GM10266 (cell line): ENCODE results near the gene EMC8.
"Not testable (repeated sequence)": the region's sequence is repeated elsewhere in the genome, so short reads cannot be mapped to it uniquely, and the experiment has no call there.

Source experiments
- DNase-seq: peaks from one replicate; pipeline ENCODE4 v3.0.0; 2012; ENCODE audit errors: extremely low spot score
- TF ChIP-seq, protein P1 (sequence below): IDR thresholded peaks from 2 replicates; pipeline ENCODE4 v1.5.1; 2012; ENCODE audit warnings: mild to moderate bottlenecking, low read depth; ENCODE audit not compliant: control insufficient read depth, insufficient read depth; ENCODE audit errors: missing control alignments

Gene EMC8

DNA sequence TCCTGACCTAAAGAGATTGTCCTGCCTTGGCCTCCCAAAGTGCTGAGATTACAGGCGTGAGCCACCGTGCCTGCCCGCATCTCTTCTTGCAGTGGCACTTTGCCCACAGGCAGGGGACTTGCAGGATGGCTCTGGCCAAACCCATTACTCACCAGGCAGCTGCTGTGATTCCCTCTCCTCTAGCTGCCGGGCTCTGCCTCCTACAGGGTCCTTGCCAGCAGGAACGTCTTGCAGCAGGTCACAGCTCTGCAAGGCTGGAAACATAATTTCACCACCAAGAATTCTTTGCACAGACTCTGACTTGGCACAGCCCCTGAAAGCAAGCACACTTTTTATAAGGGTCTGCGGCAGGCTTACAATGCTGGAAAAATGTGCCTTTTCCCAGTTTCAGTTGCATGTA is 20.4 kb upstream of the EMC8 start:
- TF ChIP-seq, protein P1, sequence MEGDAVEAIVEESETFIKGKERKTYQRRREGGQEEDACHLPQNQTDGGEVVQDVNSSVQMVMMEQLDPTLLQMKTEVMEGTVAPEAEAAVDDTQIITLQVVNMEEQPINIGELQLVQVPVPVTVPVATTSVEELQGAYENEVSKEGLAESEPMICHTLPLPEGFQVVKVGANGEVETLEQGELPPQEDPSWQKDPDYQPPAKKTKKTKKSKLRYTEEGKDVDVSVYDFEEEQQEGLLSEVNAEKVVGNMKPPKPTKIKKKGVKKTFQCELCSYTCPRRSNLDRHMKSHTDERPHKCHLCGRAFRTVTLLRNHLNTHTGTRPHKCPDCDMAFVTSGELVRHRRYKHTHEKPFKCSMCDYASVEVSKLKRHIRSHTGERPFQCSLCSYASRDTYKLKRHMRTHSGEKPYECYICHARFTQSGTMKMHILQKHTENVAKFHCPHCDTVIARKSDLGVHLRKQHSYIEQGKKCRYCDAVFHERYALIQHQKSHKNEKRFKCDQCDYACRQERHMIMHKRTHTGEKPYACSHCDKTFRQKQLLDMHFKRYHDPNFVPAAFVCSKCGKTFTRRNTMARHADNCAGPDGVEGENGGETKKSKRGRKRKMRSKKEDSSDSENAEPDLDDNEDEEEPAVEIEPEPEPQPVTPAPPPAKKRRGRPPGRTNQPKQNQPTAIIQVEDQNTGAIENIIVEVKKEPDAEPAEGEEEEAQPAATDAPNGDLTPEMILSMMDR = no peak
- no peak for DNase-seq

DNA sequence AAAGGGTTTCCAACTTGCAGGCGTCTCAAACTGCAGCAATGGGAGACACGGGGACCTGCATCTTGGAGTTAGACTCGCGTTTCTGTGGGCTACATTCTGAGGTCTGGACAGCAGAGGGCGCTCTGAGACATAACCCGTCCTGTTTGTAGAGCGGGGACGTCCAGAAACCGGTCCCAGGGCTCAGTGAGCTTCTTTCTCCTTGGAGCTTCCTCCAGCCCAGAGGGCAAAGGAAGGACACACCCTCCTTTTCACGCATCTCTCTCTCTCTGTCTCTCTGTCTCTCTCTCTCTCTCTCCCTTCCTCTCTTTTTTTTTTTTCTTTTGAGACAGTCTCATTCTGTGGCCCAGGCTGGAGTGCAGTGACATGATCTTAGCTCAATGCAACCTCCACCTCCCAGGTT is 19.9 kb upstream of the EMC8 start:
- peak; percentile 87 for DNase-seq
- TF ChIP-seq, protein P1 = peak; percentile 93

DNA sequence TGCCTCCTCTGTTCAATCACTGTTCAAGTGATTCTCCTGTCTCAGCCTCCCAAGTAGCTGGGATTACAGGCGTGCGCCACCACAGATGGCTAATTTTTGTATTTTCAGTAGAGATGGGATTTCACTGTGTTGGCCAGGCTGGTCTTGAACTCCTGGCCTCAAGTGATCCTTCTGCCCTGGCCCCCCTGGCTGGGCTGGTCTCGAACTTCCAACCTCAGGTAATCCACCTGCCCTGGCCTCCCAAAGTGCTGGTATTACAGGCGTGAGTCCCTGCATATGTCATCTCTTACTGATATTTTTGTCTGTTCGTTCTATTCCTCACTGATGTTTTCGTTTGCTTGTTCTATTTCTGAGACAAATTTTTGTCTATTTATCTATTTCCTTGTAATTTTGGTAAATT is 17.9 kb upstream of the EMC8 start:
- DNase-seq = not testable (repeated sequence)

DNA sequence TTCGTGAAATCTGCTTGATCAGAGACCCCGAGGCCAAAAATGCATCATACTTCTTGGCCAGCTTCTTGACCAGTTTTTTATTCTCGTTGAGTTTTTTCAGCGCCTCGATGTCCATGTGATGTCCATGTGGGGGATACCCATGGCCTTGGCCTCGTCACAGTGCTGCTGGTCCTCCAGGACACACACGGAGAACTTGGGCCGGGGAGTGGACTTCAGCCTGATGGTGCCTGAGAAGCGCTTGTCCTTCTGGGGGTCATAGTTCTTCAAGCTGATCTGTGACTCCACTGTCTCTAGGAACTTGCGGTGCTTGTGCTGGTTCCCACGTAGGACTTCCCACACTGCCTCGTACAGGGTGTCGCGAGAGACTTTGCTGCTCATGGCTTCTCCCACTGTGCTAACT is 16.8 kb upstream of the EMC8 start:
- TF ChIP-seq, protein P1 = no peak
- no peak for DNase-seq

DNA sequence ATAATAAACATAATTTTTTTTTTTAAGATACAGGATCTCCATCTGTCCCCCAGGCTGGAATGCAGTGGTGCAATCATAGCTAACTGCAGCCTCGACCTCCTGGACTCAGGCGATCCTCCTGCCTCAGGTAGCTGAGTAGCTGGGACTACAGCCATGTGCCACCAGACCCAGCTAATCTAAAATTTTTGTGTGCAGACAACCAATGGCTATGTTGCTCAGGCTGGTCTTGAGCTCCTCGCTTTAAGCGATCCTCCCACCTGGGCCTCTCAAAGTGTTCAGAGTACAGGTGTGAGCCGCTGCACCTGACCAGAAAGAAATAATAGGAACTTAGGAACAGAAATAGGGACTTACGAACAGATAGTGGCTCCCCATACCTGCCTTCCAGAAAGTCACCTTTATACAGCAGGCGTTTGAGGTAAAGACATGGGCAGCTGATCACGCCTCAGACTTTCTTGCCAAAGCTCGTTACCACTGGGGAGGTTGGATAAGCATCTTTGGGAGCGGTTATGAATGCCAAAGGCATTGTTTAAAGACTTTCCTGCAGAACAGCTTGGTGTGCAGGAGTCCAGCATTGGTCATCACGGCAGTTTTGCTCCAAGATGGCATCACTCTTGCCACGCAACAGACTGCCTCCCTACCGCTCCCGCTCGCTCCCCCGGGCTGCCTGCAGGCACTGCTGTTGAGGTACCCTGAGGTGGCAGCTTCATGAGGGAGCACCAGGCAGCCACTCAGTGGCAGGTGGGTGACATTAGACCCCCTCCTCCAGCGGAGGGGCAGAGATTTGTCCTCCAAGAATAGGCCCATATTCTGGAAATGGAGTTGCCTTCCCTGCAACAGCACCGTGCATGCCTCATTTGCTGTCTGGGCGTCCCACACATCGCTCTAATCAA is 13.7 kb upstream of the EMC8 start:
- DNase-seq = no peak
- TF ChIP-seq, protein P1 = no peak

DNA sequence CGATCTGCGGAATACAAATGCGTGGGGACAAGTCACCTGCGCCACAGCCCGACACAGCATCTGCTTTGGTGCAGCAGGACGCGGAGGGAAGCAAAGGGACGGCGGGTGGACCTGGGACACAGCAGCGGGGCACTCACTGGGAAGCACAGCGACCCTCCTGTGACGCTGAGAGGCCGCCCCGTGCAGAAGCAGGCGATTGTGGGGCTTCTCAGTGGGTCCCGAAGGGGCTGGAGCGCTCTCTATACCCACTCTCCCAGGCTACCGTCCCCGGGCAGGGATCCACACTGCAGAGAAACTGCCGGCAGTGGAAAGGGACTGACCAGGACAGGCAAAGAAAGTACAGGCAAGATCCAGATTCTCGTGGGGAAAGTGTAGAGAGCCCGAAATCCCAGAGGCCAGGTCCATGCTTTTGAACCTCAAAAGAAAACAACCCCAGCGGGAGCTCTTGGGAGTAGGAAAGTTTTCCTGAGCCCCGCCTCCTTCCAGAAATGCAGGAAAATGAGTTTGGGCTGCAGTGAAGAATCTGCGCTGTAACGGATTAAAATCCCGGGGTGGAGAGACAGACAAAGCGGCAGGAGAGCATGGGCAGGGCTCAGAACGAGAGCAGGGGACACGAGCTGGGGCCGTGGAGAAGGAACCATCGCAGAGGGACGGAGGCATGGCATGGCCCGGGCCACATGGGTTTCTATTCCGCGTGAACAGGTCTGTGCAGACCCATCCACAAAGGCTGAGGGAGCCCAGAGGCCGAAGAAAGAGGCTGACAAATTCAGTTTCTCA is 12.9 kb upstream of the EMC8 start:
- TF ChIP-seq, protein P1 = no peak
- no peak for DNase-seq

DNA sequence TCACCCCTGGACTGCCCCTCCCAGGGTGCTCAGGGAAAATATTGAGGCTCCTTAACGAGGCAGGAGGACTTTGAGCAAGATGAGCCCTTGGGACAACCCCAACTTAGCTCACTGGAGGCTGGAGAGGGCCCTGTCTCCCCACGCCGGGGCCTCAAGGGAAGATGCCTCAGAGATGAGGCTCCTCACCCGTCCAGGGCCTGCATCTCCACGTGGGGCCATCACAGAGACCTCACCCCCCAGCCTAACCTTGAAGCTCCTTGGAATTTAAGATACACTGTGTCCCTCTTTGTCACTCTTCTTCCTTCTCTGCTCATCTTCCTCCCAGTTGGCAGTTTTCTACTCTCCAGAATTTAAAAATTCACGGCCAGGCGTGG is 11.4 kb upstream of the EMC8 start:
- no peak for DNase-seq
- TF ChIP-seq, protein P1 = no peak
